NCI-H1105 treated with DMSO at 0.1 percent for 48 hours (cell line): Measurements from ENCODE around the gene PTPN12.
A peak's percentile ranks its signal among the peaks of the same experiment; 100 is the strongest.
"Not testable (repeated sequence)": the region's sequence is repeated elsewhere in the genome, so short reads cannot be mapped to it uniquely, and the experiment has no call there.

Experiments used
- DNase-seq: peaks from one replicate; lab custom pipeline; 2025; lab: John Stamatoyannopoulos, UW

Gene PTPN12

DNA sequence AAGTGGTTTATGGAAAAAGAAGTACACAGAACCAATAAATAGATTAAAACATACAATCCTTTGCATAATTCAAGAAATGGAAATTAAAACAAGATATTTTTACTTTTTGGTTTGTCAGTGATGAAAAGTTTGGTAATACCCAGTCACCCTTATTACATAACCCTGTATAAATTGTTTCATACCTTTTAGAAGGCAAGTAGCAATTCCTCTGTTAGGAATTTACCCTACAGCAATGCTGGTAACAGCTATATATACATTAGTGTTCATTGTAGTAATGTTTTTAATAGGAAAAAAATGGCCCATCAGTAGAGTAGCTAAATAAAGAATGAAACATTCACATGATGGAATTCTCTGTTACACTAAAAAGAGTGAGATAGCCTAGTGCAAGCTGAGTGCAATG, 42.7 kb downstream of the PTPN12 start:
- no peak for DNase-seq

DNA sequence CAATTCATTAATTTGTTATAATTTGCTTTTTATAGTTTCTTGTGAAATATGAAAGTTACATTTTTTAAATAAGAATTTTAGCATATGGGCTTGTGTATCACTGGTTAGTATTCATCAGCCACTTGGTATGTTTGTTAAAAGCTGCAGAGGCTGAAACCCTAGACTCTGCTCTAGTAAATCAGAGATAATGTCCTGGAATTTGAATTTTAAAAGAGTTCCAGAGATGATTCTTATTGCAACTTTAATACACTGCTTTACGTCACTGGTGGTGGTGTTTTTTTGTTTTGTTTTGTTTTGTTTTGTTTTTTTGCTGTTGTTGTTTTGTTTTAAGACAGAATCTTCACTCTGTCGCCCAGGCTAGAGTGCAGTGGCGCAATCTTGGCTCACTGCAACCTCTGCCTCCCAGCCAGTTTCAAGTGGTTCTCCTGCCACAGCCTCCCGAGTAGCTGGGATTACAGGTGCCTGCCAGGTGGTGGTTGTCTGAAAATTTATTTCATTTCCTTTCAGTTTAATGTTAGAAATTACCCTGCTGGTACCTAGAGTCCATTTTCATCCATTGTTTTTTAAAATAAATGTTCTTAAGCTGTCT, 43.8 kb downstream of the PTPN12 start:
- DNase-seq: peak; percentile 59

- DNase-seq: no peak
Measured at GRCh38 chr7:77587272-77587671, 50.2 kb downstream of the PTPN12 start.

DNA sequence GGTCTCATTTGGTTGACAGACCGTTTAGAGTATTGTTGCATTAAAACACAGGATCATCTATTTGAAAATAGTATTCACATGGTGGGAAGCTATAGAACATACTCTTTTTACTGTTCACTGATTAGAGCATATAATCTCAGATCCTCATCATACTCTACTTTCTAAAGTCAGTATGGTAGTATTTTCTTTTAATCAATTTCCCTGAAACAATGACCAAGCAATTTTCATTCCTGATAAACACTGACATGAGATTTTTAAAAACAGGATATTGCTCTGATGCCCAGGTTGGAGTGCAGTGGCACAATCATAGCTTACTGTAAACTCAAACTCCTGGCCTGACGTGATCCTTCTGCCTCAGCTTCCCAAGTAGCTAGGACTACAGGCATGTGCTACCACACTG, 63.9 kb downstream of the PTPN12 start:
- no peak for DNase-seq

DNA sequence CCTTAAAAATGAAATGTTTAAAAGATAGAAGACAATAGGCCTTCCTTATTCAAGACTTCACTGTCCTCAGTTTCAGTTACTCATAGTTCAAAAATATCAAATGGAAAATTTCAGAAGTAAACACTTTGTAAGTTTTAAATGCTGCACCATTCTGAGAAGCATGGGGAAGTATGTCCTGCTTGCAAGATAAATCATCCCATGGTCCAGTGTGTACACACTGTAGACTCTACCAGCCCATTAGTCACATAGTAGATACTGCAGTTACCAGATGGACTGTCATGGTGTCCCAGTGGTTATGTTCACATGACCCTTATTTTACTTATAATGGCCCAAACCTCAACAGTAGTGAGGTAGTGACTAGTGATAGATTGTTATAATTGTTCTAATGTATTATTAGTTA, 69.5 kb downstream of the PTPN12 start:
- no peak for DNase-seq

DNA sequence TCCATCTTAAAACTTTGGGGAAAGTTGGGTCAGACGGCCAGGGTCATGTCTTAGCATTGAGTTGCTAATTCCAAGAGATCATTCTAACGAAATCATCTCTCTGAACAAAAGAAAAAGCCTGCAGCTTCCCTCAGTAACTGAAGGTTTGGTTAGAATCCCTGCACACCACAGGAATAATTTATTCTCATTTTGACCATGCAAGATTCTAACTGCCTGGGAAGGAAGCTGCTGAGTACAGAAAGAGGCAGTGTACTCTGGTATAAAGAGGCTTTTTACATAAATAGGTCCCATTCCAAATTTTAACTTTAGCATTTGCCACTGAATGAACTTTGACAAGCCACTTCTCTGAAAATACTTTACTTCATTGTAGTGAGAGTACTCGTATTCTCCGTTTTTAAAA, 82.2 kb downstream of the PTPN12 start:
- DNase-seq: no peak

GRCh38 chr7:77626586-77627308, 89.7 kb downstream of the PTPN12 start:
- DNase-seq: no peak

- no peak for DNase-seq
Measured at GRCh38 chr7:77627309-77627676, 90.2 kb downstream of the PTPN12 start.

- no peak for DNase-seq
Measured at GRCh38 chr7:77629797-77630196, 92.7 kb downstream of the PTPN12 start.

DNA sequence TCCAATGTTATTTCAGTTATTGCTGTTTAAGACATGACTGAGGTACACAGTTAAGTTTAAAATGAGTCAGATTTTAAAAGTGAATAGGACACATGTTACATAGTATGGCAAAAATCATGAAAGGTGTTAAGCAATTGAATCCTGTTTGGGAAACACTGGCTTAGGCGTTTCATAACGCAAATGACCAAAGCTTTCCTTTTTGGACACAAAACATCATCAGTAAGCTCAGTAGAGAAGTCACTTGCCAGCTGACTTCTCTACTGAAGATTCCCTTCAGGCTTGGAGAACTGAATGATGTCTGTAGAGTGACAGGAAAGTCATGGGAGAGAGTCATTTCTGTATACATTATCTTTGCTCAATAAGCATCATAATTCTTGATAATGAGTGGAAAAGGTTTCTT, 94.7 kb downstream of the PTPN12 start:
- DNase-seq: no peak

GRCh38 chr7:77644774-77645173, 107.7 kb downstream of the PTPN12 start:
- DNase-seq: no peak

GRCh38 chr7:77648742-77649338, 111.7 kb downstream of the PTPN12 start:
- no peak for DNase-seq

GRCh38 chr7:77649716-77650349, 112.7 kb downstream of the PTPN12 start:
- DNase-seq: no peak

GRCh38 chr7:77651575-77652162, 114.6 kb downstream of the PTPN12 start:
- DNase-seq: peak; percentile 37

DNA sequence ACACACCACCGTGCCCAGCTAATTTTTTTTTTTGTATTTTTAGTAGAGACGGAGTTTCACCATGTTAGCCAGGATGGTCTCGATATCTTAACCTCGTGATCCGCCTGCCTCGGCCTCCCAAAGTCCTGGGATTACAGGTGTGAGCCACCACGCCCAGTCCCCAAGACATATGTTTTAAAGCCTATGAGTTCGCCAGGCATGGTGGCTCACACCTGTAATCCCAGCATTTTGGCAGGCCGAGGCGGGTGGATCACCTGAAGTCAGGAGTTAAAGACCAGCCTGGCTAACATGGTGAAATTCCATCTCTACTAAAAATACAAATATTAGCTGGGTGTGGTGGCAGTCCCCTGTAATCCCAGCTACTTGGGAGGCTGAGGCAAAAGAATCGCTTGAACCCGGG, 115.7 kb downstream of the PTPN12 start:
- not testable (repeated sequence) for DNase-seq

- DNase-seq: no peak
Measured at GRCh38 chr7:77653572-77653971, 116.5 kb downstream of the PTPN12 start.

DNA sequence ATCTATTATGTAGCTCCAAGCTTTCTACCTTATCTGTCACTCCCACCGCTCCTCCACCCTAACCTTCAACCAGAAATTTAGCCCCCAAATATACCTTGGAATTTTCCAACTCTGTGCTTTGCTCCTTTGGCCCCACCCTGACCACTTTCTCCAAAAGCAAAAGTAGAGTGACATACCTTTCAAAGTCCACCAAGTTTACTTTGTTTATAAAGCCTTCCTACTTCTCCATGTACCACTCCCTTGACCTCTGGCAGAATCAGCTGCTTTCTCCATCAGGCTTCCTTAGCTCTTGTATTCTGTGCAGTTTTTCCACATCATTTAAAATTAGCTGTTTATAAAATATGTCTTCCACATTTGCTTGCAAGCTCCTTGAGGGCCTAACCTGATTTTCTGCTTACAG, 118.3 kb downstream of the PTPN12 start:
- DNase-seq: no peak

- no peak for DNase-seq
Measured at GRCh38 chr7:77655836-77656455, 118.9 kb downstream of the PTPN12 start.

- DNase-seq: peak; percentile 73
Measured at GRCh38 chr7:77657427-77658224, 120.5 kb downstream of the PTPN12 start.

DNA sequence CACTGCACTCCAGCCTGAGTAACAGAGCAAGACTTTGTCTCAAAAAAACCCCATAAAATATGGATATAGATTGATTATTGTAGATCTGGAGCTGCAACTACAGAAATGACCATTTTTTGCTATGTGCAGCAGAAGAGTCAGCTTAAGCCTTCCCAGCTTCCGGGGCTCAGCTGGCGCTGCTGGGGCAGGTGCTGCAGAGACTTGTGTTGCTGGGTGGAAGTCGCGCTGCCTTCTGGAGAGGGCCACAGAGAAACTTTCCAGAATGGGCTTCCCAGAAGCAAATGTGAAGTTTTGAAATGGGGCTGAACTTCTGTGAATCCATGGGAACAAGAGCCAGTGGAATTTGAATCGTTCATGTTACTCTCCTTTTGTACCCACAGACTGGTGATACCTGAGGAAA, 121.8 kb downstream of the PTPN12 start:
- no peak for DNase-seq

DNA sequence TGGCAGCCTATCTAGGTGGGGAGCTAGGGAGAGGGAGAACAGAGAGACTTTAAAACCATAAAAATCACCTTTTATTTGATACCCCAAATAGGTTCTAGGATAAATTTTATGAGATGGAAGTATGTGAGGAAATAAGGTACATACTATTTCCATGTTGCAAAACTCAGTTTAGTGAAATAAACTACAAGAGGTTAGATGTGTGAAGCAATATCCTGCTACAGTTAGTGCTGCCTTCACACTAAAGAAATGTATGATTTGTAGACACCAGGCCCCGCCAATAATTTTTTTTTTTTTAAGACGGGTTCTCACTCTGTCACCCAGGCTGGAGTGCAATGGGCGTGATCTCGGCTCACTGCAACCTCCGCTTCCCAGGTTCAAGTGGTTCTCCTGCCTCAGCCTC, 124.7 kb downstream of the PTPN12 start:
- DNase-seq: no peak

DNA sequence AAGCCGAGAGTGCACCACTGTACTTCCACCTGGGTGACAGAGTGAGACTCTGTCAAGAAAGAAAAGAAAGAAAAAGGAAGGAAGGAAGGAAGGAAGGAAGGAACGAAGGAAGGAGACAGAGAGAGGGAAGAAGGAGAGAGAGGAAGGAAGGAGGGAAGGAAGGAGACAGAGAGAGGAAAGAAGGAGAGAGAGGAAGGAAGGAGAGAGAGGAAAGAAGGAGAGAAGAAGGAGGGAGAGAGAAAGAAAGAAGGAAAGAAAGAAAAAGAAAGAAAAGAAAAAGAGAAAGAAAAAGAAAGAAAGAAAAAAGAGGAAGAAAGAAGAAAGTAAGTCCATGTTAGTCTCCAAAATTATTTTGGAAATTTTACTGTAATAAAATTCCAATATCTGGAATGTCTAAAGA, 125.8 kb downstream of the PTPN12 start:
- DNase-seq: no peak
